ENCODE data around the gene RHOD. TPM values are rescaled to one million over a fixed set of nuclear protein-coding genes. Genes with fewer than 3 reads are reported as not detected.

Gene RHOD
- total RNA-seq (2014; rRNA removed; shearing (Covaris generic)) = not detected in 2 replicates

- DNase-seq (ENCODE audit: low read depth) = no peak
These were observed at the start of gene RHOD for GRCh38 chr11:67056267-67057204. Gene RHOD (plus strand): TSS chr11:67056847. CDS start chr11:67056903, 56 bp downstream.

- no peak for DNase-seq (ENCODE audit: low read depth)
These were observed 49.5 kb upstream of the RHOD start for GRCh38 chr11:67007126-67007525.

- DNase-seq (ENCODE audit: low read depth) = no peak
These were observed 46.2 kb upstream of the RHOD start for GRCh38 chr11:67010296-67010905.

GRCh38 chr11:67013511-67014045 is 43.1 kb upstream of the RHOD start:
- DNase-seq (ENCODE audit: low read depth) = no peak

GRCh38 chr11:67014343-67014742 is 42.3 kb upstream of the RHOD start:
- DNase-seq (ENCODE audit: low read depth) = no peak

GRCh38 chr11:67015048-67015447 is 41.6 kb upstream of the RHOD start:
- DNase-seq (ENCODE audit: low read depth) = no peak

- DNase-seq (ENCODE audit: low read depth) = no peak
These were observed 40.1 kb upstream of the RHOD start for GRCh38 chr11:67016550-67016949.

GRCh38 chr11:67020949-67021348 is 35.7 kb upstream of the RHOD start:
- no peak for DNase-seq (ENCODE audit: low read depth)

- peak; percentile 86 for DNase-seq (ENCODE audit: low read depth)
These were observed 34.2 kb upstream of the RHOD start for GRCh38 chr11:67022341-67022933.

- DNase-seq (ENCODE audit: low read depth) = peak; percentile 32
These were observed 33.4 kb upstream of the RHOD start, which contains the start of gene SYT12 for GRCh38 chr11:67022961-67023956. Gene SYT12 (plus strand): TSS chr11:67023134. CDS start chr11:67030145, 7,011 bp downstream.

GRCh38 chr11:67023957-67024353 is 32.7 kb upstream of the RHOD start:
- DNase-seq (ENCODE audit: low read depth) = no peak

- peak; percentile 72 for DNase-seq (ENCODE audit: low read depth)
These were observed 32.2 kb upstream of the RHOD start for GRCh38 chr11:67024410-67024809.

GRCh38 chr11:67024966-67025365 is 31.7 kb upstream of the RHOD start:
- DNase-seq (ENCODE audit: low read depth) = peak; percentile 27

GRCh38 chr11:67025750-67026149 is 30.9 kb upstream of the RHOD start:
- no peak for DNase-seq (ENCODE audit: low read depth)

GRCh38 chr11:67026941-67027340 is 29.7 kb upstream of the RHOD start:
- DNase-seq (ENCODE audit: low read depth) = no peak

- DNase-seq (ENCODE audit: low read depth) = no peak
These were observed 29.1 kb upstream of the RHOD start for GRCh38 chr11:67027483-67027930.

- peak; percentile 61 for DNase-seq (ENCODE audit: low read depth)
These were observed 28.6 kb upstream of the RHOD start for GRCh38 chr11:67027943-67028542.

- DNase-seq (ENCODE audit: low read depth) = no peak
These were observed 27.5 kb upstream of the RHOD start for GRCh38 chr11:67029146-67029545.

GRCh38 chr11:67030976-67031375 is 25.7 kb upstream of the RHOD start:
- DNase-seq (ENCODE audit: low read depth) = no peak

GRCh38 chr11:67031791-67032561 is 24.7 kb upstream of the RHOD start:
- DNase-seq (ENCODE audit: low read depth) = peak; percentile 75

All from Daoy (cell line).